Heart left ventricle (tissue), 16 donors: ENCODE results near the gene ZNF768. TPM values are rescaled to one million over a fixed set of nuclear protein-coding genes. Genes with fewer than 3 reads are reported as not detected.

Experiments used
- ATAC-seq, 4 donors: fragments of 200-7000 bp; cut with Tn5 transposase; one replicate each; pipeline ENCODE4 v1.9.1; 2020 to 2022; ENCODE audit warnings: moderate library complexity in 4 of 4, mild to moderate bottlenecking in 3 of 4, moderate number of reproducible peaks in 1 of 4
- DNase-seq, 5 donors: peaks; one replicate each; pipeline ENCODE4 v3.0.0-alpha.2; 2020
- H3K27ac ChIP-seq, 12 donors: fragments of 200-600 bp; sonication (generic) in 4 of 12; one replicate each; pipeline versions ENCODE4 v1.5.0 to v1.8.0; 2016 to 2022; ENCODE audit warnings: mild to moderate bottlenecking in 2 of 12
- H3K27me3 ChIP-seq, 9 donors: fragments of 200-600 bp; sonication (generic) in 2 of 9; one replicate each; pipeline versions ENCODE4 v1.5.1 to v1.8.0; 2016 to 2022; ENCODE audit warnings: mild to moderate bottlenecking in 3 of 9
- H3K36me3 ChIP-seq, 9 donors: fragments of 200-600 bp; sonication (generic) in 2 of 9; one replicate each; pipeline versions ENCODE4 v1.5.0 to v1.8.0; 2018 to 2022; ENCODE audit warnings: mild to moderate bottlenecking in 2 of 9
- H3K4me1 ChIP-seq, 12 donors: fragments of 200-600 bp; sonication (generic) in 4 of 12; one replicate each; pipeline versions ENCODE4 v1.5.0 to v1.8.0; 2016 to 2022; ENCODE audit warnings: mild to moderate bottlenecking in 3 of 12
- H3K4me3 ChIP-seq, 12 donors: fragments of 200-600 bp; sonication (generic) in 4 of 12; one replicate each; pipeline versions ENCODE4 v1.5.0 to v1.8.0; 2017 to 2022; ENCODE audit warnings: mild to moderate bottlenecking in 9 of 12, moderate library complexity in 4 of 12
- H3K9me3 ChIP-seq, 12 donors: fragments of 200-600 bp; sonication (generic) in 4 of 12; one replicate each; pipeline versions ENCODE4 v1.5.0 to v1.8.0; 2016 to 2022; ENCODE audit warnings: mild to moderate bottlenecking in 1 of 12
- POLR2A ChIP-seq, 2 donors: fragments of 450-650 bp; IDR thresholded peaks; one replicate each; pipeline ENCODE4 v1.6.1; 2017; ENCODE audit warnings: antibody characterized with exemption in 2 of 2, mild to moderate bottlenecking in 2 of 2, moderate library complexity in 2 of 2
- WGBS, 4 donors: extraction: QIAGEN DNeasy Blood & Tissue Kit in 2 of 4; methylation state at CpG; one replicate each; pipeline versions ENCODE4 v1.1.5 to v1.1.7; 2013 to 2018; 5-methylcytosine and 5-hydroxymethylcytosine counted together
- intact Hi-C, 10 donors: fragments of 100-400 bp; cut with DNase I; formaldehyde crosslinking; loops; one replicate each; pipeline versions ENCODE4 v1.11.1 to v1.14.2; 2022
- long read RNA-seq, 3 donors: library from polyadenylated mRNA; unstranded; transcript quantifications; one replicate each; pipeline ENCODE4 v2.0.0, GENCODE V29; 2020 to 2021
- polyA plus RNA-seq, 2 donors: library from polyadenylated mRNA; stranded (reverse); fragments of 200-250 nt; gene quantifications; one replicate each; pipeline ENCODE4 v1.2.3, GENCODE V29; 2013
- total RNA-seq, 9 donors: library from RNA; depleted of rRNA in 2 of 9; stranded (reverse); fragments of >200 nt in 2 of 9; fragmentation: NEBNext Ultra II Directional in 3 of 9; extraction: Animal tissue kit (Norgen Biotek cat#: 25700) in 3 of 9; gene quantifications; one replicate each; pipeline versions ENCODE4 v1.1.0 to v1.2.4, GENCODE V29; 2016 to 2023
- TF ChIP-seq, protein P1 (sequence below), 12 donors: fragments of 200-600 bp; sonication (generic) in 4 of 12; IDR thresholded peaks; one replicate each; pipeline versions ENCODE4 v1.5.0 to v1.8.0; 2018 to 2022; ENCODE audit warnings: antibody characterized with exemption in 12 of 12, mild to moderate bottlenecking in 5 of 12
- donor health status: ischemic (EF 13 %, LVEDD 7.1; RV severe dilation, severe dysfunction).
- donor health status: healthy with polysubstance abuse.
- donor health status: DM: no; HTN: yes; CAD: no.
- donor health status: DM: no; HTN: no; CAD: no.
- donor health status: ischemic (EF 25% LVEDD 6.9; RV normal size, moderate dysfunction).
- donor health status: ischemic (EF 25% LVEDD 5.7; RV mildly dilated, moderate dysfunction).
- donor health status: healthy.
- donor health status: DM: yes; HTN: yes; CAD: no.
- donor health status: ischemic (EF 35%, LVEDD 5.7; RV mildly dilated, moderate dysfunction).
- donor health status: nonischemic (EF 11% LVEDD 7.7; RV severe dilation, severe dysfunction).
- donor health status: DM: yes; HTN: yes; CAD: no.
- donor health status: PGD.
- donor health status: ischemic (EF 29% LVEDD 5.4; RV normal size, mild dysfunction).
- donor health status: nonischemic (EF 23%, LVEDD 6.1; RV moderate dilation, normal function).

Gene ZNF768
- total RNA-seq = 10 to 100 TPM; 38.9 to 67.0 (median 47.8) TPM
- polyA plus RNA-seq = 10 to 100 TPM; 60.9 to 88.2 TPM
- long read RNA-seq, donor 1, transcript ZNF768-201 (2 exons, 2,315 nt) = major isoform, 9 of 26 reads
- long read RNA-seq, donor 1, partial matches to known transcripts = 0 of 26 reads
- long read RNA-seq, donor 1, other reads (novel, unspliced or antisense) = 17 of 26 reads
- long read RNA-seq, donor 2, partial matches to known transcripts = 0 of 26 reads
- long read RNA-seq, donor 2, other reads (novel, unspliced or antisense) = 22 of 26 reads
- long read RNA-seq, donor 3, partial matches to known transcripts = 0 of 23 reads
- long read RNA-seq, donor 3, other reads (novel, unspliced or antisense) = 20 of 23 reads

DNA sequence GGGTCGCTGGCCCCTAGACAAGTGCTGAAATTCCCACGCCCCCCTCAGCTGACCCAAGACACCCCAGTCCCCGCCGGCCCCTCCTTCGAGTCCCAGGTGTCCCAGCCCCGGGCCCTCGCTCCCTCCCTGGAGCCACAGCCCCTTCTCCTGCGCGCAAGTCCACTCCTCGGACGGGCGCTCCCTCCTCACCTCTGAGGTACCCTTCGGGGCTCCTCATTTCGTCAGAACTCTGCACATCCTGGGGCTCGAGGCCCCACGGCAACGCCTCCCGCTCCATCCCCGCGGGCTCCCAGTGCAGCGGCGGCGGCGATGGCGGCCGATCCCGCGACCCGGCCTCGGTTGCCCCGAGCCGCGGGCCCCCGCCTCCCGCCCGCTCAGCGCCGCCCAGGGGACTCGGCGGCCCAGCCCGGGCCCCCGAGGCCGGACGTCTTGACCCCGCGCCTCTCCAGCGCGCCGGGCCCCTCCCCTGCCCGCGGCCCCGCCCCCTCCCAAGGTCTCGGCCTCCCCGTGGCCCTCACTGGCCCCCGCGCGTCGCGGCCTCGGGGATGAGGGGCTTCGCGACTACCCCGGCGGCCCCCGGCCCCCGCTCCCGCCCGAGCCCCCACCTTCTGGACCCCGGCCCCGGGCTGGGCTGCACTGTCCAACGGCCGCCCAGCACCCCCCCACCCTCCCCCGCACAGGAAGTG is at the start of gene ZNF768:
TSS of gene ZNF768 (minus strand) at position 430 of the 686 bp plus-strand sequence. CDS start at position 277, 153 bp downstream.
- 0 to 1% (median 1%) methylated on average over 2 to 73 of the region's 73 CpGs for WGBS, 4 donors
- intact Hi-C loops = loop anchor here in 9 of 10 donors (2.0 to 10.0 kb wide), 10 partner anchors 46 to 461 kb away; partner anchors contain the start of genes SEPHS2 (in 8 of the 9), ZNF785 (in 3 of the 9), FBRS (in 2 of the 9) and ZNF688 (in 2 of the 9)
- ATAC-seq (peak in 3 of 4 donors; percentile 5 to 66 (median 64)), DNase-seq (peak in 3 of 5 donors; percentile 46 to 88 (median 58))
- TF ChIP-seq, protein P1, sequence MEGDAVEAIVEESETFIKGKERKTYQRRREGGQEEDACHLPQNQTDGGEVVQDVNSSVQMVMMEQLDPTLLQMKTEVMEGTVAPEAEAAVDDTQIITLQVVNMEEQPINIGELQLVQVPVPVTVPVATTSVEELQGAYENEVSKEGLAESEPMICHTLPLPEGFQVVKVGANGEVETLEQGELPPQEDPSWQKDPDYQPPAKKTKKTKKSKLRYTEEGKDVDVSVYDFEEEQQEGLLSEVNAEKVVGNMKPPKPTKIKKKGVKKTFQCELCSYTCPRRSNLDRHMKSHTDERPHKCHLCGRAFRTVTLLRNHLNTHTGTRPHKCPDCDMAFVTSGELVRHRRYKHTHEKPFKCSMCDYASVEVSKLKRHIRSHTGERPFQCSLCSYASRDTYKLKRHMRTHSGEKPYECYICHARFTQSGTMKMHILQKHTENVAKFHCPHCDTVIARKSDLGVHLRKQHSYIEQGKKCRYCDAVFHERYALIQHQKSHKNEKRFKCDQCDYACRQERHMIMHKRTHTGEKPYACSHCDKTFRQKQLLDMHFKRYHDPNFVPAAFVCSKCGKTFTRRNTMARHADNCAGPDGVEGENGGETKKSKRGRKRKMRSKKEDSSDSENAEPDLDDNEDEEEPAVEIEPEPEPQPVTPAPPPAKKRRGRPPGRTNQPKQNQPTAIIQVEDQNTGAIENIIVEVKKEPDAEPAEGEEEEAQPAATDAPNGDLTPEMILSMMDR (IDR thresholded peaks at IDR 0.05) = no peak
- peak in 1 of 2 donors; percentile 30 for TF ChIP-seq POLR2A (IDR thresholded peaks at IDR 0.05)
- peaks cover 0 to 44% (median 19%) of the 10 kb centered on the region in 12 donors for H3K4me1 ChIP-seq
- no peaks in the 10 kb centered on the region for H3K27me3 ChIP-seq
- peak within 1 kb of the TSS; percentile 35 to 98 (median 86) for H3K4me3 ChIP-seq
- H3K9me3 ChIP-seq = no peaks in the 10 kb centered on the region
- peak within 1 kb of the TSS; percentile 95 to 100 (median 99) for H3K27ac ChIP-seq
- peaks cover 0 to 21% (median 14%) of the 10 kb centered on the region in 9 donors for H3K36me3 ChIP-seq

DNA sequence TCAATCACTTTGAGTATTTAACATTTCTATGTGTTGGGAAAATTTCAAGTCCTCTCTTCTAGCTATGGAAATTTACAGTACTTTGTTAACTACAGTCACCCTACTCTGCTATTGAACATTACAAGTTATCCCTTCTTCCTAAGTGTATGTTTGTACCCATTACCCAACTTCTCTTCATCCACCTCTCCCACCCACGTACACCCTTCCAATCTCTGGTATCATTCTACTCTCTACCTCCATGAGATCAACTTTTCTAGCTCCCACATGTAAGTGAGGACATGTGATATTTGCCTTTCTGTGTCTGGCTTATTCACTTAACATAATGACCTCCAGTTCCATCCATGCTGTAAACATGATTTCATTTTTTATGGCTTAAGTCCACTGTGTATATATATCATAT is 48.3 kb upstream of the ZNF768 start:
- H3K27me3 ChIP-seq = no peaks in the 10 kb centered on the region
- intact Hi-C loops = loop anchor here in 6 of 10 donors (5.0 kb wide), 5 partner anchors 37 to 78 kb away; partner anchors contain the start of genes ZNF747 (in 3 of the 6), ZNF768 (in 2 of the 6) and PRR14 (in 1 of the 6)
- TF ChIP-seq POLR2A (IDR thresholded peaks at IDR 0.05) = no peak
- TF ChIP-seq, protein P1 (IDR thresholded peaks at IDR 0.05) = no peak
- H3K27ac ChIP-seq = no peak overlapping the region
- ATAC-seq (no peak), DNase-seq (no peak)
- WGBS, 4 donors = 78 to 89% (median 85%) methylated on average over 1 of the region's 1 CpG
- peaks cover 3 to 24% (median 19%) of the 10 kb centered on the region in 12 donors for H3K4me1 ChIP-seq
- no peak overlapping the region for H3K4me3 ChIP-seq
- H3K9me3 ChIP-seq = no peaks in the 10 kb centered on the region
- H3K36me3 ChIP-seq = peaks cover 0 to 35% (median 23%) of the 10 kb centered on the region in 9 donors

DNA sequence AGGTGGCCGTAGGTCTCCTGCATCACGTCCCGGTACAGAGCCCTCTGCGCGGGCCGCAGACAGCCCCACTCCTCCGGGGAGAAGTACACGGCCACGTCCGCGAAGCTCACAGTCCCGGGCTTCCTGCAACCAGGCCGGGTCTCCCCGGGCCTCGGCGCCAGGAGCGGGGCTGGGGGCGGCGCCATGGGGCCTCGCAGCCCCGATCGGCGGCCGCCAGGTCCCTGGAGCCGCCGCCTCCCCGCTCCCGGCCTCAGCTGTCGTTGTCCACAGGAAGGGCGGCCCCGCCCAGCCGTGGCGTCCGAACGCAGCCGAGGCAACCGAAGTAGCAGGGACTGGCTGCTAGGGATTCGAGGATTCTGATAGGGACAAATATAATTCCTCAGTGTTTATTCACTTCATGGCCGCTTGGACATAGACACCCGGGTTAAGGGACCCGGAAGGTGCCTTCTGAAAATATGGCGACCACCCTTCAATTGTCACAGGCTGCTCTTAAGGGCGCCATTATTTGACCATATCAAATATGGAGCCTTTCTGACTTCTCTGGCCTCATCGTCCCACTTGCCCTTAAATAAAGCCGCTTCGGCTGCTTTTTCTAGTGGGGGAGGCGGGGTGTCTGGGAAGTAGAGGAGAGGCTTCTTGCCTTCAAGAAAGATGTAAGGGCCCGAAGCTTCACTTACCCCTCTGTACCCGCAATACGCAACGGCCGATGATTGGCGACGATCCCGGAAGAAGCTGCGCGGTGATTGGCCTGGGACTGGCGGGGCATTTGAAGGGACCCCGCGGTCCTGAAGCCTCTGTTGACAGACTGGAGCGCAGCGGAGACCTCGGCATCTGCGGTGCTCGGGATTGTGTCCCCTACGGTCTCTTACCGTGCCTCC is 45.3 kb upstream of the ZNF768 start, which contains the start of gene ZNF688:
TSS of gene ZNF688 (minus strand) at position 270 of the 878 bp plus-strand sequence. CDS start at position 185, 85 bp downstream.
- peak; percentile 90 to 95 (median 92) for ATAC-seq
- peak; percentile 95 to 96 (median 96) for DNase-seq
- peak within 1 kb of the TSS; percentile 88 to 100 (median 98) for H3K27ac ChIP-seq
- H3K36me3 ChIP-seq = peaks cover 0 to 14% (median 3%) of the 10 kb centered on the region in 9 donors
- H3K4me1 ChIP-seq = peaks cover 3 to 41% (median 20%) of the 10 kb centered on the region in 12 donors
- intact Hi-C loops = loop anchor here in 8 of 10 donors (1.0 to 5.0 kb wide), 8 partner anchors 13 to 81 kb away; partner anchors contain the start of genes ZNF747 (in 4 of the 8), ZNF785 (in 3 of the 8), ZNF768 (in 2 of the 8) and PRR14 (in 1 of the 8)
- H3K4me3 ChIP-seq = peak within 1 kb of the TSS; percentile 49 to 99 (median 83)
- 0 to 1% (median 0%) methylated on average over 42 to 67 of the region's 67 CpGs for WGBS, 4 donors
- H3K9me3 ChIP-seq = no peaks in the 10 kb centered on the region
- H3K27me3 ChIP-seq = no peaks in the 10 kb centered on the region
- TF ChIP-seq, protein P1 (IDR thresholded peaks at IDR 0.05) = no peak
- peak in 1 of 2 donors; percentile 44 for TF ChIP-seq POLR2A (IDR thresholded peaks at IDR 0.05)
